Activated CD8-positive, alpha-beta memory T cell treated with anti-CD3 and anti-CD28 coated beads, Interleukin-2, amount 50 U/mL, for 1 hour (primary cell): ENCODE measurements around the gene TARBP1.
"Not testable (repeated sequence)": the region's sequence is repeated elsewhere in the genome, so short reads cannot be mapped to it uniquely, and the experiment has no call there.

ENCODE experiments used
- DNase-seq: peaks from one replicate; pipeline ENCODE4 v3.0.0-alpha.2; 2020; ENCODE audit errors: extremely low read depth

The TARBP1 gene

DNA sequence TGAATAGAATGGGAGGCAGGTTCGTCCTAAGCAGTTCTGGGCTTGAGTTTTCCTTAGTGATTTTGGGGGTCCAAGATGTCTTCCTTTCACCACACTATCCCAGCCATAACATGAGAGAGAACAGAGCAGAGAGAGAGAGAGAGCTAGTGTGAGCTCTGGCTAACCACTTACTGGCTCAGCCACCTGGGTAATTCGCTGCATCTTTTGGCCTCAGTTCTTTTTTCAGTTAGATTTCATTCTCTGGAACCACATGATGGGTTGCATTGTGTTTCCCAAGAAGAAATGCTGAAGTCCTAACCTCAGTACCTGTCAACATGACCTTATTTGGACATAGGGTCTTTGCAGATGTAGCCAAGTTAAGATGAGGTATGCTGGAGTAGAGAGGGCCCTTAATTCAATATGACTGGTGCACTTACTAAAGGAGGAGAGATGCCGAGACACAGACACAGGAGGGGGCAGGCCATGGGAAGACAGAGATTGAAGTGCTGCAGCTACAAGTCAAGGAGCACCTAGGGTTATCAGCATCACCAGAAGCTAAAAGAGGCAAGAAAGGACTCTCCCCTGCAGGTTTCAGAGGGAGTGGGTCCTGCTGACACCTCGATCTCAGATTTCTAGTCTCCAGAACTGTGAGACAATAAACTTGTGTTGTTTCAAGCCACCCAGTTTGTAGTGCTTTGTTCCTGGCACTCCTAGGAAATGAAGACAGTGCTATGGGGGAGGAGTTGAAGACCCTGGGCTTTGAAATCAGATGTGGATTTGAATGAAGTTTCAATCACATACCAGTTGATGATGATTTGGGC, 26.2 kb upstream of the TARBP1 start:
- DNase-seq = no peak

DNA sequence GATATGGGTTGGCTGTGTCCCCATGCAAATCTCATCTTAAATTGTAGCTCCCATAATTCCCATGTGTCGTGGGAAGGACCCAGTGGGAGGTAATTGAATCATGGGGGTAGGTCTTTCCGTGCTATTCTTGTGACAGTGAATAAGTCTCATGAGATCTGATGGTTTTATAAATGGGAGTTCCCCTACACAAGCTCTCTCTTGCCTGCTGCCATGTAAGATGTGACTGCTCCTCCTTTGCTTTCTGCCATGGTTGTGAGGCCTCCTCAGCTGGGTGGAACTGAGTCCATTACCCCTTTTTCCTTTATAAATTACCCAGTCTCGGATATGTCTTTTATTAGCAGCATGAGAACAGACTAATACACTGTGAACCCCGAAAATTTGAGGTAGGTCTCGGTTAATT, 25.3 kb upstream of the TARBP1 start:
- not testable (repeated sequence) for DNase-seq

DNA sequence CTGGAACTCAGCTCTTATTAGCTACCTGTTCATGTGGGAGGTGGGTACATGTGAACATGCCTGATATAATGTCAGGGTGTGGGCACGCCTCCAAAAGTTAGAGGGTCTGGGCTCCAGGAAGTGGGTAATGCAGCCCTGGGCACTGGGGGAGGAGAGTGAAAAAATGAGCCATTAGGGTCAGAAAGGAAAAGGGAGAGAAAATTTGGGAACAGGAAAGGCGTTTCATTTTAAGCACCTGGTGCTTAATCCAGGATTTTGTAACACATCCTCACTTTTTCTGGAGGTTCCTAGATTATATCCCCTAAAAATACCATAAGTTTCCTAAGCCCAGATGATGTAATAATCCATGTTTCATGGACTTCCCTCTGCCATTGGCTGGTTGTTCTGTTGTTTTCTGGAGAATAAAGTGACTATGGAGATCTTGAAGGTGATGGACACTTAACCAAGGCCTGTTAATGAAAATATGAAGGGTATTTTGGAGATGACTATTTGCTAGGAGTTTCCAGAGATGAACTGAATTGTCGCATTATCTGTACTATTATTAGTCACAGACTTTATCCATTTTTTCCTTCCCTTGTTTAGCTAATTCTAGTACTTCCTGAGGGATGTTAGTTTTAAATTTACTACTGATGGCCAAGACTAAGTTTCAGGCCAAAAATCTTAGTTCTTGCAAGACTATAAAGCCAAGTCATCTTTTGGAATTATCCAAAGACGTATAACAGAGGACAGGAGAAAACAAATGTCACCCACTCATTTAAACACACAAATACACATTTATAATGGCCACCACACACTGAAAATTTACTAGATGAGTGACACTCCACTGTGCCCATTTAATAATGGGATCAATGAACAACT, 24.4 kb upstream of the TARBP1 start:
- DNase-seq = no peak

DNA sequence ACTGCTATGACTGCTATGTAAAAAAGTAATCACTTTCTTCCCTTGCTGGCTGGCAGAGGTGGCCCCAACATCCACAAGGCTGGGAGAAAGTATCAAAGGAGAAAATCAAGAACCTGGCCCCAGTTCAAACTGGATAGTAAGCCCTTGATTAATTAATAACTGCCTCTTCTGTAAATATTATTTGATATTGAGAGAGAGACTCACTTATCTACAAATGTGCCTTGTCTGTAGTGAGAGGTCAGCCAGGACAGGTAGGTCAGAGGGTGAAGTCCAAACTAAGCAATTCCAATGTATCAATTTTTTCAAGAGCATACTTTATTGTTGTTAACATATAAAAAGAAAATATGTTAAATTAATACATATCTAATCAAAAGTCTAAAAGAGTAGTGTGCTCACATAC, 23.8 kb upstream of the TARBP1 start:
- no peak for DNase-seq

DNA sequence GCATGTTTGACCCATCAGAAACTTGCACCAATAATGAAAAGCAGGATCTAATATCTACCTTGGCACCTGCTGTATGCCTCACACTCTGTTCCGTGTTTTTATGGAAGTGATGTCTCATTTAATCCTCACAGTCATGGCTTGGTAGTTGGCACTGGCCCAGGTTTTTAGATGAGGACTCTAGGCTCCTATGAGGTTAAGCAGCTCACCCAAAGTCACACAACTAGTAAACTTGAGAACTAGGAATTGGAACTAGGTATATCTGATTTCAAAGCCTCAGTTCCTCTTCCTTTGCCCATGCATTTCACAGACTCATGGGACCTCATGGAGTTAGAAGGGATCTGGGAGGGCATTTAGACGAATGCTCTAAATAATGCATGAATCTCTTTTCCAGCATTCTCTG, 21.3 kb upstream of the TARBP1 start:
- no peak for DNase-seq

DNA sequence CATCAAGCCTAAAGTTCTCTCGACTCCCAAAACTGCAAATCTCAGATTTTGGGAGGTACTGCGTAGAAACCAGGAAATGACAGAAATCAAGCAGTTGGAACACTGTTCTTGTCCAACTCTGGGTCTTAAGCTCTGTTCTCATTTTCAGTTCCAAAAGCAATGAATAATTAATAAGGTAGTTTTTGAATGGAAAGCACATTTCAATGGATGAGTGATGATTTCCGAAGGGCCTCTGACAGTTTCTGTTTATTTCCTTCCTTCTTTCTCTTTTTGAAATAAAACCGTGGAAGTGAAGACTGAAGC, 20.9 kb upstream of the TARBP1 start:
- DNase-seq = no peak

DNA sequence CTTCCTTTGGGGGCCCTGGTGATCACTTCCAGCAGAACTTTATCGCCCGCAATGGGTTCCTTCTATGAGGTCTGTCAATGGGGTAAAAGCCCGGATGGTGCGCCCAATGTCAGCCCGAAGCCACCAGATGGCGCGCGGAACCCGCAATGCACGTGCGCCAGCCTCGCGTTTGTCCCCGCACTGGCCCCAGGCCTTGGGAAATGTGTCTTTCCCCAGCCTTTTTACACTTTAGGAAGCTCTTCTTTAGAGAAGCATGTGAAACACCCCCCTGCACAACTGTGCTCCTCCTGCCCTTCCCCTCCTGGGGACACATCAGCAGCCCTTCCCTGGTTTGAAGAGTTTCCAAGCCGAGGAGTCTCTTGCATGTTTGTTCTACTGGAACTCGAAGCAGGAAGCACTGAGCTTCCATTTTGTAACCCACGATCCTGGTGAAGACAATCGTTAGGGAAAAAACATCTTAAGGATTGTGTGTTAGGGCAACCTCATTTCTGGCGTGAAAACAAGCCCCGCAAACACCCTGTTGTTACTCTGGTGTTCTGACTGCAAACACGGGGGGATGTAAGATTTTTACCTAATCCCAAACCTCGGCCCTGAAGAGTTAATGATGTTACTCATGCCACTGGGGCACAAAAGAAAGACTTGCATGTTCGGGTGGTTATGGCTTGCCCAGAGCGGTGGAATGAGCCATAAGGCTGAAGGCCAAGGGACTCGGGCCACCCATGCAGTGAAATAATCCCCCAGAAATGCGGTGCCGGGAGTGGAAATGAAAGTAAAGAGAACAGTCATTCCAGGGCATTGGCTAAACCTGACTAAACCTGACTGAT, 20.4 kb upstream of the TARBP1 start:
- peak; percentile 61 for DNase-seq

DNA sequence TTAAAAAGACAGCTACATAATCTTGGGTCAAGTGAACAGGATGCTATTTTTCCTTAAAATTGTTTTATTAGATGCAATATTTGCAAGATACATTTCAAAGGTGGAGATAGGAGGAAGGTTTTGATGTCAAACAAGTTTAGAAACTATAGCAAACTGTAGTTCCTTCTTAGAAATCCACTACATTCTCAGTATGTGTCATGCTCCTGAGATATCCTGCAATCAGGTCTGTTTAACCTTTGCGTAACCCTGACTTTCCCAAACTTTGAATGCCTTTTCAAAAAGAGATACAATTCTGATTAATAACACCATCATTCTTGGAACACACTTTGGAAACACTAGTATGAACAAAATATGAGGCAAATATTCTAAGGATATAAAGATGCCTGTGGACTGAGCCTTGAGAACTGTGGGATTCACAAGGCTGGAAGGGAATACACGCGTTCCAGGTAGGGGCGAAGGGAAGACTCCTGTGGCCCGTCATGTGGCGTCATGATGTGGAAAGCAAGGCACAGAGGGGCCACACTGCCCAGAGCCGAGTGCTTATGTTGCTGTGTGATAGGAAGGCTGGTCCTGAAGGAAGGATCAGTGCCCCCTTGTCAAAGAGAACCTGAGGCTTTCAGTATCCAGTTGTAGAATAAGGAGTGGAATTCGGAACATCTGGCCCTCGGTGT, 19.6 kb upstream of the TARBP1 start:
- no peak for DNase-seq

DNA sequence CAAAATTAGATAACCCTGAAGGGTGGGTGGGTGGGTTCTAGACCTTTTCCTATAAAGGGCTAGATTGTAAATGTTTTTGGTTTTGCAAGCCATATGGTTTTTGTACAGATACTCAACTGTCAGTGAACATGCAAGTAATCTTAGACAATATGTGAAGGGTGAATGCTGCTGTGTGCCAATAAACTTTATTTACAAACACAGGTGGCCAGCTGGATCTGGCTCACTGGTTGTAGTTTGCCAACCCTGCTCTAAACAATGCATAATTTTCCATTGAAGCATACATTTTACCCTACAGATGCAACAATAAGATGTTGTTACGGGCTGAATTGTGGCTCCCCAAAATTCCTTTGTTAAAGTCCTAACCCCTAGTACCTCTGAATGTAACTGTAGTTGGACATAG, 18.6 kb upstream of the TARBP1 start:
- DNase-seq = no peak

DNA sequence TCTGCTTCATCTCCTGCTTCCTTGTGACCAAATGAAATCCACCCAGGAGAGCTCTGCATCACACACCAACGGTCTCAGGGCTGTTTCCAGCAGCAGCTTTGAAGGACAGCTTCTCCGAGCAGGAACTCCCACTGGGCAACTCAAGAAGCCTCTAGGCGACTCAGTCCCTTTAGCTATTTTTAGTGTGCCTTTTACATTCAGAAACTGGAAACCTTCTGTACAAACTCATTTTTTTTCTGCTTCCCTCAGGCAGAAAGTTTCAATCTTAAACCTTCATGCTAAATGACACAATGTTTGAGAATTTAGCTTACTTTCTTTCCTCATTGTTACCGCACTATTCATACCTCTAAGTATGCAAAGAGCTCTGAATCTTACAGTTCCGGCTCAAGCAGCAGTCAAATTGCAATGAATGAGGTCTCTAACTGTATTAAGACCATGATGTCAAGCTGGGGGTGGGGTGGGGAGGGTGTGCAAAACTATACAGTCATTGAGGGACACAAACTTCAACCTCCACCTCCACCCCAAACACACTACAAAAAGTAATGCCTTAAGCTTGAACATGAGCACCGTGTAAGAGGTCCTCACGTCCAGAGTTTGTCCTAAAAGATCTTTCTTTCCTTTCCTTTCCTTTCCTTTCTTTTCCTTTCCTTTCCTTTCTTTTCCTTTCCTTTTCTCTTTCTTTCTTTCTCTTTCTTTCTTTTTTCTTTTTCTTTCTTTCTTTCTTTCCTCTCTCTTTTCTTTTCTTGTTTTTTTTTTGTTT, 16.4 kb upstream of the TARBP1 start:
- DNase-seq = no peak

DNA sequence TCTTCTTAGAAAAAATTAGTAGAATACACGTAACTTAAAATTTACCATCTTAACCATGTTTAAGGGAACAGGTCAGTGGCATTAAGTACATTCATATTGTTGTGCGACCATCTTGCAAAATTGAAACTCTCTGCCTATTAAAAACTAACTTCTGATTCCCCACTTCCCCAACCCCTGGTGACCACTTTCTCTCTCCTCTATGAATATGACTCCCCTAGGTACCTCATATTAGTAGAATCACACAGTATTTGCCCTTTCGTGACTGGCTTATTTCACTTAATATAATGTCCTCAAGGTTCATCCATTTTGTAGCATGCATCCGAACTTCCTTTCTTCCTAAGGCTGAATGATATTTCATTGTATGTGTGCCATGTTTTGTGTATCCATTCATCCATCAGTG, 15.1 kb upstream of the TARBP1 start:
- no peak for DNase-seq

DNA sequence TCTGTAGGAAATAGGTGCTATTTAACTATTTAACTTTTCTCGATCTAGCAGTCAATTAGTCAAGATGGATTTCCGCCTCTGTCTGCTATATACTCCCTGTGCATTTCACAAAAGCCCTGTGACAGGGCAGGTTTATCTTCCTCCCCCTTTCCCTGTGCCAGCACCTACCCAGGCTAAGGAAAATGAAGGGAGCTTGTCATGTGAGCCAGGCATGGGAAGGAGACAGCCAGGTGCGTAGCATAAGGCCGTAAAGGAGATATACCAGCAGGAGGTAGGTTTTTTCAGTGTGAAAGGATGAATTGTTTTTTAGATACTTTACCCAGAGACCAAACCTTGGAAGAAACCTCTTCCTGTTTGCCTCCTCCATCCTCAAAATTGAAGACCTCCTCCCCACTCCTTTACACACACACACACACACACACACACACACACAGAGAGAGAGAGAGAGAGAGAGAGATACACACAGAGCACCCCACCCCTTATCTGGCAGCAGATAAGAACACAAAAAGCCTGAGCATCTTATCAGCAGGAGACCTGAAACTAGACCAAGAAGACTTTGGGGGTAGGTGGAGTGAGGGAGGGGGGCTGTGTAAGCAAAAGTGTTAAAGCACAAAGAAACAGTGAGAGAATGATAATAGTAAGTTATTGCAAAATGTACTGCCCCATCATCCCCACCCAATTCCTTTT, 12.0 kb upstream of the TARBP1 start:
- no peak for DNase-seq

DNA sequence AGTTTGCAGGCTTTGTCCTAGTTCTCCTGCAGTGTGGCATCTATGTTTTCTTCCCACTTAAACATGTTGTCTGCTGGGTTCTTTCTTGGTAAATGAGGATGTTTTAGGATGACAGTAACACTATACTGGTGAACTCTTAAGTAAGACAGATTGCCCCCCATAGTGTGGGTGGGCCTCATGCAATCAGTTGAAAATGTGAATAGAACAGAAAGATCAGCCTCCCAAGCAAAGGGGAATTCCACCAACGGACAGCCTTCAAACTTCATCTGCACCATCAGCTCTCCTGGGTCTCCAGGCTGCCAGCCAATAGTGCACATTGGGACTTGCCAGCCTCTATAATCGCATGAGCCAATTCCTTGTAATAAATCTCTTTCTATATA, 10.7 kb upstream of the TARBP1 start:
- DNase-seq = no peak

DNA sequence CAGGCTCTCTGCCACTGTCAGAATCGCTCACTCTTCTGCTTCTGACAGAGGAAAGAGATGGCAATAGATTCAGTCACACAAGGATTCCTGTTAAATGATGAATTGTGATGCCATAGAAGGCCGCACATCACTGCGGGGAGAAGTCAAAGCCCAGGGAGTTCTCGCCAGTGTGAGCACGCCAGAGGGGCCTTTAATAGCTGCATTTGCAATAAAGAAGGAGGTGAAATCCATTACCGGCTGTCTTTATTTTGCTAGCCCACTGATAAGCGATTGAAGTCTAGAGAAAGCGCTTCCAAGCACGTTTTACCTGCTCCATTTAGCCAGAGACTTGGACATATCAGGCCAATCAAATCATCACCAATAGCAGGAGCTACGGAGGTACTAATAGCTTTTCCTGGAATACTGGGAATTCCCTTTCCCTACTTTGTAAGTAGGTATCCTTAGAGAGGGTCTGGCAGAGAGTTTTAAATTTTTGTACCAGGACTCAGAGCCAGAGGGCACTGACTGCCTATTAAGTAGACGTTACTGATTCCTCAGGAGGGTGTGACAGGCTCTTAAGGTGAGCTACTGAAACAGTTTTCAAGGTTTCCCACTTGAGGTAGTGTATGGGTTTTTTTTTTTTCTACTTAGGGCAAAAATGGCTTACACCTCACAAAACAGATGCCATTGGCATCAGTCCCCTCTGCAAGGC, 10.2 kb upstream of the TARBP1 start:
- DNase-seq = no peak

DNA sequence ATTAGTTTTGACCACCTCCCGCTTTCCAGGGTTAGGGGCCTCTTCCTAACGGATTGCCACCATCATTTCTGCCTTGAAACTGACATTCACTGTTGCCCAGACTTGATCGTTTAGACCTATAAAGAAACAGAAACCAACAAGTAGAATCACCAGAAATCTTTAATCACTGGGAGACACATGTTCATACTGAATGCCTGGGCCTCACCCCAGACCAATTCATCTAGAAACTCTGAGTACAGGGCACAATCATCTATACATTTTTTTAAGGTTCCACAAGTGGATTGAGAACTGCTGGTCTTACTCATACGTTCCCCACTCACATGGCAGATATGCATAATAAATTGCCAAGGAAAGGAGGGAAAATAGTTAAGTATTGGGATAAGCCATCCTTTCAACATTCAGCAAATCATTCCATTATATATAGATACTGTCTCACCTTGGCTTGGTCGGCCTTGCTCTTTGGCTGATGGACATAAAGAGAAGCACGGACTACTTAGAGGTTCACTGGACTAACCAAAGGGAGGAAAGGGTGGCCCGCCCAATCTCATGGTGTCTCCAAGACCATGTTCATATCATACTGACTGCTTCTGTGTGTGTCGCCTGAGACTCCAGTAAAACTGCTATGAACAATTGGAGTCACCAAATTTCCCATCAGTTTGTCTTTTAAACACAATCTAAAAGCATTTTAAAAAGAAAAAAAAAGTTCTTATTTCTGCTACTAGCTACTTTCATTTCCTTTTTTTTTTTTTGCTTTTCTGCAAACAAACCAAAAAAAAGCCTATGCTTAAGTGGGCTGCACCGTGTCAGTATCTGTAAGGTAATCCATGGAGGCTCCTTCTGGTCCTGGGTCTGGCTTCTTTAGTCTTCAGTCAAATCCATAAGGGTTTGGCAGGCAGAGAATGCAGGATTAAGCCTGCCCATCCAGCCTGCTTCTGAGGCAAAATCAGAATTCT, 9.4 kb upstream of the TARBP1 start:
- DNase-seq = no peak

DNA sequence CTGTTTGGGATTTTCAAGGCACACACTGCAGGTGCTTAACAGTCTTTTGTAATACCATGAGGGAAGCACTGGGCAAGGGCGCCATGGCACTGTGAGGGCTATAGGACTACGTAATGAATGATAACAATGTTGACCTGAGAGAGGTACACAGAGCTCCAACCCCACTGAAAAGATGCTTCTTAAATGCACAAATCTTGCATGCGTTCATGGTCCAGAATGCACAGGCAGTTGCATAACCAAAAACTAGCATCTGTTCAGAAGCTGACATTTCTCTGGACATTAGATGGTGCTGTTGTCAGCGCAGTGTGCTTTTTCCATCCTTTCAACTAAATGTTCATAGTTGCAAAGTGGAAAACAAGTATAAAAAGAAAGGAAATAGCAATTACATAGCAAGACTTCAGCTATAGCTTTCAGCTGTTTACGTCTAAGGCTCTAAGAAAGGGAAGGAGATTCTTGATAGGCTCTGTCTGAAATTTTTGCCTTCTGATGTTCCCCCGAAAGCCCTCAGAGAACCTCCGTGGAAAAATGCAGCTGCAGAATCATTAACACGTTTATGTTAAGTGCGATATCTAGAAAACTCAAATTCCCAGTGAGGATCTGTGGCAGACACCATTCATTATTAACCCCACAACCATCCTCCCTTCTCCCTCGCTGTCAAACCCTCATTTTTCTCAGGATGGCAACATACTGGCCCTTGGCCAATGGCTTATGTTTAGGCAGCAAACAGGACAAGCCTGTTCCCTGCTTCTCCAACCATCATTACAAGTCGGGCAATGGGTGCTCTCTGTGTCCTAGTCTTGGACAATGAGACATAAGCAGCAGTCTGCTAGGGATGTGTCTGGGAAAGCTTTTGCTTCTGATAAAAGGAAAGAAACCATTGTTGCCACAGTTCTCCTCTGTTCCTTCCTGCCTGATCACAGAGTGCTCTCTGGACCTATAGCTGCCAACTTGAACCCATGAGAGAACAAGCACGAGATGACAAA, 8.2 kb upstream of the TARBP1 start:
- DNase-seq = no peak

DNA sequence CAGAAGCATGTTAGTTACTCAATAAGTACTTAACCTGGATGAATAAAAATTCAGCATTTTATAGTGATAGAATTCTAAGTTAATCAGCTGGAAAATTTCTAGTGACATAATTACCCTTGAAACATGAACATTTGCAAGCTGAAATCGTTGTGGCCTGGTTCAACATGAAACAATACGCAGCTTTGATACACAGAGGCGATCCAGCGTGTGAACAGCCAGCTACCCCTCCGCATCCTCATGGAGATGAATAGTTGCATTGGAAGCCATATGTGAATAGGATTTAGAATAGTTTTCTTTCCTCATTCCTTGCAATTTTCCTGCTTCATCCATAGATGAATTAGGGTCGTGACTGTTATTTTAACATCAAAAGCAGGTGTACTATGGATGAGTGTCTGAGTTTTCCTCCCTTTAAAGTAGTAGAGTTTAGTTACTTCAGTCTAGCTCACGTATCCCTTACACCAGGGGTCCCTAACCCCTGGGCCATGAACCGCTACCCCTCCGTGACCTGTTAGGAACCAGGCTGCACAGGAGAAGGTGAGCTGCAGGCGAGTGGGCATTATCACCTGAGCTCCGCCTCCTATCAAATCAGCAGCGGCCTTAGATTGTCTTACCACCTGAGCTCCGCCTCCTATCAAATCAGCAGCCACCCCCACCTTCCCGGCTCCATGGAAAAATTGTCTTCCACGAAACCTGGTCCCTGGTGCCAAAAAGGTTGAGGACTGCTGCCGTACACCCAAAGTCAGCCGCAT, 6.2 kb upstream of the TARBP1 start:
- no peak for DNase-seq
